Measurements from ENCODE around the gene ANKS3. TPM values are rescaled to one million over a fixed set of nuclear protein-coding genes. Genes with fewer than 3 reads are reported as not detected.

Gene ANKS3
- total RNA-seq, 3 donors from 2014 or later, result 18.2 to 32.3 (median 21.3) TPM

GRCh38 chr16:4684058-4684715 lies 49.9 kb downstream of the ANKS3 start:
- no peak overlapping the region for H3K4me3 ChIP-seq
- TF ChIP-seq, protein P1, sequence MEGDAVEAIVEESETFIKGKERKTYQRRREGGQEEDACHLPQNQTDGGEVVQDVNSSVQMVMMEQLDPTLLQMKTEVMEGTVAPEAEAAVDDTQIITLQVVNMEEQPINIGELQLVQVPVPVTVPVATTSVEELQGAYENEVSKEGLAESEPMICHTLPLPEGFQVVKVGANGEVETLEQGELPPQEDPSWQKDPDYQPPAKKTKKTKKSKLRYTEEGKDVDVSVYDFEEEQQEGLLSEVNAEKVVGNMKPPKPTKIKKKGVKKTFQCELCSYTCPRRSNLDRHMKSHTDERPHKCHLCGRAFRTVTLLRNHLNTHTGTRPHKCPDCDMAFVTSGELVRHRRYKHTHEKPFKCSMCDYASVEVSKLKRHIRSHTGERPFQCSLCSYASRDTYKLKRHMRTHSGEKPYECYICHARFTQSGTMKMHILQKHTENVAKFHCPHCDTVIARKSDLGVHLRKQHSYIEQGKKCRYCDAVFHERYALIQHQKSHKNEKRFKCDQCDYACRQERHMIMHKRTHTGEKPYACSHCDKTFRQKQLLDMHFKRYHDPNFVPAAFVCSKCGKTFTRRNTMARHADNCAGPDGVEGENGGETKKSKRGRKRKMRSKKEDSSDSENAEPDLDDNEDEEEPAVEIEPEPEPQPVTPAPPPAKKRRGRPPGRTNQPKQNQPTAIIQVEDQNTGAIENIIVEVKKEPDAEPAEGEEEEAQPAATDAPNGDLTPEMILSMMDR (IDR thresholded peaks at IDR 0.05), result no peak
- H3K4me1 ChIP-seq (ENCODE audit: low read depth), result peaks cover 3% of the 10 kb centered on the region
- ATAC-seq (no peak), DNase-seq (peak in 1 of 3 donors; percentile 49)
- H3K36me3 ChIP-seq (ENCODE audit: low read depth), result no peaks in the 10 kb centered on the region
- intact Hi-C loops (cut with DNase I, micrococcal nuclease), result no loop called here
- no peaks in the 10 kb centered on the region for H3K9me3 ChIP-seq

- TF ChIP-seq, protein P1 (IDR thresholded peaks at IDR 0.05), result no peak
- intact Hi-C loops (cut with DNase I, micrococcal nuclease), result no loop called here
- DNase-seq, result peak in 1 of 3 donors; percentile 45
- H3K4me3 ChIP-seq, result no peak overlapping the region
- H3K4me1 ChIP-seq (ENCODE audit: low read depth), result peaks cover 9% of the 10 kb centered on the region
- H3K9me3 ChIP-seq, result no peaks in the 10 kb centered on the region
- H3K36me3 ChIP-seq (ENCODE audit: low read depth), result no peaks in the 10 kb centered on the region
- no peak for ATAC-seq
These were observed 50.6 kb downstream of the ANKS3 start for GRCh38 chr16:4683255-4684057.

GRCh38 chr16:4682616-4683254 lies 51.3 kb downstream of the ANKS3 start:
- Histone ChIP-seq H3K36me3 (ENCODE audit: low read depth) (no peaks in the 10 kb centered on the region), H3K4me1 (ENCODE audit: low read depth) (peaks cover 9% of the 10 kb centered on the region), H3K4me3 (no peak overlapping the region), H3K9me3 (no peaks in the 10 kb centered on the region)
- ATAC-seq (no peak), DNase-seq (peak in 2 of 3 donors; percentile 58 to 64)
- intact Hi-C loops (cut with DNase I, micrococcal nuclease), result no loop called here
- TF ChIP-seq, protein P1 (IDR thresholded peaks at IDR 0.05), result no peak

DNA sequence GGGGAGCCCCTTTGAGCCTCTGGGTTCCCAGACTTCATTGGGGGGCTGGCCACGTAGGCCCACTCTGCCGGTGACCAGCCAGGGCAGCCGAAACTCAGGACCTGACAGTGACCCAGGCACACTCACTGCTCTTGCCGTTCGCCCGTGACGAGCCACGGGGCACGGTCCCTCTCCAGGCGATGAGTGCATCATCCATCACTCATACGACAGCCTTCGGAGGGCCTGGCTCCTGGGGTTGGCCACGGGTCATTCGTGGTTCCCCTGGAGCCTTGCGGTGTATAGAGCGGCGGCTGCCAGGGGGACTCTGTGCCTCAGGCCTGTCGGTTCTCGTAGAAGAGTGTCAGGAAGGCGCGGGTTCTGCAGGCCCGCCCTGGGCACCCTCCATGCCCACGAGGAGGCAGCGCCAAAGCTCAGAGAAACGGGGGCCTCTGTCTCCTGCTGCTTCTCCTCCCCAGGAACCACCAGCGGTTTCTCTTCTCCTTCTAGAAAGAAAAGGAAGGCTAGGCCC lies 51.9 kb downstream of the ANKS3 start:
- peak in 1 of 3 donors; percentile 28 for DNase-seq
- Histone ChIP-seq H3K9me3 (no peaks in the 10 kb centered on the region), H3K4me1 (ENCODE audit: low read depth) (peaks cover 9% of the 10 kb centered on the region), H3K36me3 (ENCODE audit: low read depth) (no peaks in the 10 kb centered on the region), H3K4me3 (no peak overlapping the region)
- intact Hi-C loops (cut with DNase I, micrococcal nuclease), result no loop called here
- no peak for ATAC-seq
- TF ChIP-seq, protein P1 (IDR thresholded peaks at IDR 0.05), result no peak

DNA sequence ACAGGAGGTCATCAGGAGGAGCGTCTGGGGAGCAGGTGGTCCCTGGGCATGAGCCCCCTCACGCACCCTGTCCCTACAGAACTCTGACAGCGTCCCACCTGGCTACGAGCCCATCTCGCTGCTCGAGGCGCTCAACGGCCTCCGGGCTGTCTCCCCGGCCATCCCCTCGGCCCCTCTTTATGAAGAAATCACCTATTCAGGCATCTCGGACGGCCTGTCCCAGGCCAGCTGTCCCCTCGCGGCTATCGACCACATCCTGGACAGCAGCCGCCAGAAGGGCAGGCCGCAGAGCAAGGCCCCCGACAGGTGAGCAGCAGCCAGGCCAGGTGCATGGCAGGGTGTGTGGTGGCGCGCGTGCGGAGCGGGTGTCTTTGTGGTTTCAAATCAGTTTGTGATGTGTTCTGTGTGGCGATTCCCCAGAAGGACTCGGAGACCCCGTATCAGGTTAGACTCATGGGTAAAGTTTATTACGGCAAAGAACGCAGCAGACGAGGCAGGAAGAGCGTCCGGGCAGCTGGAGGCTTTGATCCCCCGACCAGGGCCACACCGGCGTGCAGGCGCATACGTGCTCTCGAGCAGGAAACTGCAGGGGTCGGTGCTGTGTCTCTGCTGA lies 52.5 kb downstream of the ANKS3 start:
- H3K4me3 ChIP-seq, result no peak overlapping the region
- no peak for ATAC-seq
- peaks cover 9% of the 10 kb centered on the region for H3K4me1 ChIP-seq (ENCODE audit: low read depth)
- DNase-seq, result peak in 2 of 3 donors; percentile 32 to 56
- TF ChIP-seq, protein P1 (IDR thresholded peaks at IDR 0.05), result no peak
- H3K36me3 ChIP-seq (ENCODE audit: low read depth), result no peaks in the 10 kb centered on the region
- no peaks in the 10 kb centered on the region for H3K9me3 ChIP-seq
- intact Hi-C loops (cut with DNase I, micrococcal nuclease), result no loop called here
